SK-N-SH (cell line): ENCODE results near the gene FCN3. TPM values are rescaled to one million over a fixed set of nuclear protein-coding genes. Genes with fewer than 3 reads are reported as not detected.

Experiments used
- CTCF ChIA-PET: fragments of 300-600, 350-600 bp; formaldehyde crosslinking; extraction: SDS; loops from one replicate; lab custom pipeline; 2021; lab: Yijun Ruan, JAX
- POLR2A ChIA-PET: fragments of 350-600 bp; sonication (Branson Sonifier 250); formaldehyde crosslinking; extraction: SDS; loops from one replicate; lab custom pipeline; 2020; ENCODE audit warnings: antibody characterized with exemption, inconsistent platforms; lab: Yijun Ruan, JAX
- DNase-seq: peaks from one replicate; pipeline ENCODE4 v3.0.0; 2012
- H2AFZ ChIP-seq: fragments of 200-600 bp; sonication (generic); 2 replicates; pipeline ENCODE4 v1.8.1; 2016; ENCODE audit warnings: antibody characterized with exemption, mild to moderate bottlenecking, low read depth
- H3F3A ChIP-seq: fragments of 200-600 bp; sonication (generic); replicated peaks from 2 replicates; pipeline ENCODE3; 2016; ENCODE audit warnings: antibody characterized with exemption, mild to moderate bottlenecking; ENCODE audit not compliant: insufficient read depth
- H3K27ac ChIP-seq, 2 experiments: fragments of 200-500 bp in 1 of 2; fragments of 200-600 bp in 1 of 2; sonication (Bioruptor generic) in 1 of 2; sonication (generic), shearing (Covaris generic) in 1 of 2; 2 replicates each; pipeline versions ENCODE4 v1.5.1 to v1.6.1; 2014 to 2016; ENCODE audit warnings: low read depth in 2 of 2, inconsistent platforms in 1 of 2, low read length in 1 of 2, mild to moderate bottlenecking in 1 of 2, mixed read lengths in 1 of 2
- H3K27me3 ChIP-seq: fragments of 200-600 bp; sonication (generic), shearing (Covaris generic); 2 replicates; pipeline ENCODE4 v1.6.1; 2016; ENCODE audit warnings: mixed run types; ENCODE audit not compliant: insufficient read depth
- H3K36me3 ChIP-seq, 2 experiments: fragments of 200-500 bp in 1 of 2; fragments of 200-600 bp in 1 of 2; sonication (Bioruptor generic) in 1 of 2; sonication (generic) in 1 of 2; replicated peaks in 1 of 2; 2 replicates each; pipeline versions ENCODE3 to v1.5.1; 2014 to 2016; ENCODE audit warnings: low read length in 1 of 2, mild to moderate bottlenecking in 1 of 2; ENCODE audit not compliant: insufficient read depth in 2 of 2, control insufficient read depth in 1 of 2
- H3K4me1 ChIP-seq, 2 experiments: fragments of 200-500 bp in 1 of 2; fragments of 200-600 bp in 1 of 2; sonication (Bioruptor generic) in 1 of 2; sonication (generic), shearing (Covaris generic) in 1 of 2; 2 replicates each; pipeline versions ENCODE4 v1.5.1 to v1.6.1; 2014 to 2016; ENCODE audit warnings: low read depth in 1 of 2, low read length in 1 of 2, mixed run types in 1 of 2; ENCODE audit not compliant: insufficient read depth in 2 of 2, control insufficient read depth in 1 of 2
- H3K4me2 ChIP-seq: fragments of 200-600 bp; sonication (generic), shearing (Covaris generic); 2 replicates; pipeline ENCODE4 v1.6.1; 2017; ENCODE audit warnings: mixed run types
- H3K4me3 ChIP-seq, 2 experiments: fragments of 200-500 bp in 1 of 2; fragments of 200-600 bp in 1 of 2; sonication (Bioruptor generic) in 1 of 2; sonication (generic), shearing (Covaris generic) in 1 of 2; 2 replicates each; pipeline versions ENCODE4 v1.5.1 to v1.8.1; 2014 to 2016; ENCODE audit warnings: low read depth in 2 of 2, inconsistent platforms in 1 of 2, low read length in 1 of 2, mild to moderate bottlenecking in 1 of 2, mixed read lengths in 1 of 2, moderate library complexity in 1 of 2
- H3K79me2 ChIP-seq: fragments of 200-600 bp; sonication (generic); 2 replicates; pipeline ENCODE4 v1.8.1; 2017; ENCODE audit warnings: mild to moderate bottlenecking; ENCODE audit not compliant: insufficient read depth
- H3K9ac ChIP-seq: fragments of 200-600 bp; sonication (generic); 2 replicates; pipeline ENCODE4 v1.6.1; 2017; ENCODE audit warnings: mixed run types
- H3K9me2 ChIP-seq: fragments of 200-600 bp; sonication (generic); 2 replicates; pipeline ENCODE4 v1.6.1; 2017; ENCODE audit warnings: mixed run types
- H3K9me3 ChIP-seq: fragments of 200-600 bp; sonication (generic); 2 replicates; pipeline ENCODE4 v1.6.1; 2017; ENCODE audit warnings: mixed run types, mild to moderate bottlenecking, moderate library complexity
- H4K20me1 ChIP-seq: fragments of 200-600 bp; sonication (generic); 2 replicates; pipeline ENCODE4 v1.6.1; 2017; ENCODE audit warnings: mild to moderate bottlenecking, mixed run types; ENCODE audit not compliant: insufficient read depth
- CHD2 ChIP-seq: fragments of 150-350 bp; IDR thresholded peaks from 2 replicates; pipeline ENCODE4 v1.6.1; 2018; ENCODE audit warnings: low read length; ENCODE audit not compliant: partially characterized antibody
- ELF1 ChIP-seq: IDR thresholded peaks from 2 replicates; pipeline ENCODE4 v1.4.0; 2012
- EZH2phosphoT487 ChIP-seq: fragments of 200-600 bp; sonication (generic); IDR thresholded peaks from 2 replicates; pipeline ENCODE4 v1.6.1; 2017; ENCODE audit warnings: low read depth, mixed run types, mild to moderate bottlenecking, antibody characterized with exemption, moderate library complexity, borderline replicate concordance
- RCOR1 ChIP-seq: fragments of 150-350 bp; IDR thresholded peaks from 2 replicates; pipeline ENCODE4 v1.6.1; 2017; ENCODE audit warnings: antibody characterized with exemption, low read length
- SIN3A ChIP-seq: IDR thresholded peaks from 2 replicates; pipeline ENCODE4 v1.6.1; 2012; ENCODE audit warnings: low read depth, mild to moderate bottlenecking, low read length, moderate library complexity, borderline replicate concordance
- TAF1 ChIP-seq: IDR thresholded peaks from 2 replicates; pipeline ENCODE4 v1.6.1; 2012; ENCODE audit warnings: low read depth, mild to moderate bottlenecking, low read length, moderate library complexity, borderline replicate concordance
- TEAD4 ChIP-seq: IDR thresholded peaks from 2 replicates; pipeline ENCODE4 v1.4.0; 2012; ENCODE audit warnings: mild to moderate bottlenecking, borderline replicate concordance; ENCODE audit not compliant: insufficient read depth
- USF1 ChIP-seq: IDR thresholded peaks from 2 replicates; pipeline ENCODE4 v1.4.0; 2012; ENCODE audit warnings: low read depth, borderline replicate concordance
- USF2 ChIP-seq: fragments of 150-350 bp; IDR thresholded peaks from 2 replicates; pipeline ENCODE4 v1.6.1; 2017; ENCODE audit warnings: antibody characterized with exemption, low read length, low read depth, borderline replicate concordance
- YY1 ChIP-seq: IDR thresholded peaks from 2 replicates; pipeline ENCODE4 v1.4.0; 2012; ENCODE audit warnings: low read depth, mild to moderate bottlenecking
- WGBS: methylation state at CpG from one replicate; pipeline ENCODE4 v1.1.6; 2017; ENCODE audit warnings: low lambda C conversion rate; 5-methylcytosine and 5-hydroxymethylcytosine counted together
- polyA plus RNA-seq, 3 experiments: library from polyadenylated mRNA; depleted of rRNA; stranded (reverse); fragments of >200 nt; gene quantifications; 2 replicates each; pipeline ENCODE4 v1.2.3, GENCODE V29; 2012
- TF ChIP-seq, protein P1 (sequence below): IDR thresholded peaks from 2 replicates; pipeline ENCODE4; 2012

The FCN3 gene
- polyA plus RNA-seq, 1 of the 3 experiments (the other 2 are of a cell fraction), result not detected

- H3K9ac ChIP-seq, result no peak overlapping the region
- H3K36me3 ChIP-seq, result peaks cover under 1 to 29% of the 10 kb centered on the region in 2 experiments
- no peaks in the 10 kb centered on the region for H3K9me3 ChIP-seq
- ChIA-PET CTCF (interaction anchor here (2.0 to 2.5 kb wide), 3 partner anchors 28 to 64 kb away, joined by 5 to 10 read pairs (median 9); partner anchors contain the start of gene GPR3), POLR2A (no interaction called here)
- H3K79me2 ChIP-seq, result peaks cover 9% of the 10 kb centered on the region; the same call in 1 of the 2 replicates
- WGBS, result 97% methylated on average over 21 of the region's 21 CpGs
- H3K27ac ChIP-seq, result no peak overlapping the region
- H4K20me1 ChIP-seq, result no peaks in the 10 kb centered on the region
- DNase-seq, result no peak
- no peak overlapping the region for H2AFZ ChIP-seq
- peaks cover 0 to 14% of the 10 kb centered on the region in 2 experiments; a peak in 1 of 4 replicates for H3K4me1 ChIP-seq
- TF ChIP-seq YY1 (no peak), USF2 (no peak), CHD2 (no peak)
- TF ChIP-seq, protein P1, sequence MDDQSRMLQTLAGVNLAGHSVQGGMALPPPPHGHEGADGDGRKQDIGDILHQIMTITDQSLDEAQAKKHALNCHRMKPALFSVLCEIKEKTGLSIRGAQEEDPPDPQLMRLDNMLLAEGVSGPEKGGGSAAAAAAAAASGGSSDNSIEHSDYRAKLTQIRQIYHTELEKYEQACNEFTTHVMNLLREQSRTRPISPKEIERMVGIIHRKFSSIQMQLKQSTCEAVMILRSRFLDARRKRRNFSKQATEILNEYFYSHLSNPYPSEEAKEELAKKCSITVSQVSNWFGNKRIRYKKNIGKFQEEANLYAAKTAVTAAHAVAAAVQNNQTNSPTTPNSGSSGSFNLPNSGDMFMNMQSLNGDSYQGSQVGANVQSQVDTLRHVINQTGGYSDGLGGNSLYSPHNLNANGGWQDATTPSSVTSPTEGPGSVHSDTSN, result no peak
- no peaks in the 10 kb centered on the region for H3K9me2 ChIP-seq
- no peak overlapping the region for H3K4me3 ChIP-seq
- H3K4me2 ChIP-seq, result no peak overlapping the region
- no peaks in the 10 kb centered on the region for H3K27me3 ChIP-seq
- no peaks in the 10 kb centered on the region for H3F3A ChIP-seq
Measured at GRCh38 chr1:27361044-27361402, 13.6 kb downstream of the FCN3 start.

DNA sequence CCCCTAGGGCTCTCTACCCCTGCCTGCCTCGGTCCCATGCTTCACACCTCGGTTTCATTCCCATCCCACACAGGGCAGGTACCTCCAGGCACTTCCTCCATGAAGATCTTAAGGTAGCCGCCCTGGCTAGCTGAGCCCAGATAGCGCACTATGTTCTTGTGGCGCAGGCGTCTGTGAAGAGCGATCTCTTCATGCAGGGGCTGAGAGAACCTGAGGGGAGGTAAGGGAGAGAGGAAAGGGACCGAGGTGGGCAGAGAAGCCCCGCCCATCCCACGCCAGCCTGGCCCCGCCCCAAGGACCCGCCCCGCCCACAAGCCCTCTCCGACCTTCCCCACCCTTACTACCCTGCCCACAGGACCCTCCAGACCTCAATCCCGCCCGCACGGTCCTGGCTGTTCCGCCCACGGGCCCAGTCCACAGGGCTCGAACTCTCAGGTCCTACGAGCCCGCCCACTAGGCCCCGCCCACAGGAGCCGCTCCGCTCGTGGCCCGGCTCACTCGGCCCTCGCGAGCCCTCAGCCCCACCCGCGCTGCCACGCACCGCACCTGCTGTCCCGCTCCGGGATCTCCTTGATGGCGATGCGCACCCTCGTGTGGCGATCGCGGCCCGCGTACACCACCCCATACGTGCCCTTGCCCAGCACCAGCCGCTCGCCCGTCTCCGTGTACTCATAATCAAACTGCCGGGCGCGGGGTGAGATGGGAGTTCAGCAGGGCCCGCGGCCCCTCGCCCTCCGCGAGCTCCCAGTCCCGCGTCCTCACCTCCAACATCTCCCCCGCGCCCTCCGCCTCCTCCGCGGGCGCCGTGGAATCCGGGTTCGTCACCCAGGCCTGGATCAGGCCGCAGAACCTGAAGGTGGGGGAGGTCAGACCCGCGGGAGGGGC lies 14.2 kb downstream of the FCN3 start:
- Histone ChIP-seq H3K79me2 (peaks cover 9% of the 10 kb centered on the region; the same call in 1 of the 2 replicates), H3K9me3 (no peaks in the 10 kb centered on the region), H3K9me2 (no peaks in the 10 kb centered on the region), H3K27ac (no peak overlapping the region), H3K36me3 (peaks cover 4 to 32% of the 10 kb centered on the region in 2 experiments), H3F3A (no peaks in the 10 kb centered on the region), H2AFZ (no peak overlapping the region), H4K20me1 (no peaks in the 10 kb centered on the region), H3K4me1 (peaks cover 0 to 14% of the 10 kb centered on the region in 2 experiments; a peak in 1 of 4 replicates), H3K4me3 (no peak overlapping the region), H3K27me3 (no peaks in the 10 kb centered on the region), H3K9ac (no peak overlapping the region), H3K4me2 (no peak overlapping the region)
- ChIA-PET CTCF (interaction anchor here (0.7 to 12.3 kb wide), 6 partner anchors 11 to 618 kb away, joined by 3 to 219 read pairs (median 17); no protein-coding TSS in a partner anchor), POLR2A (no interaction called here)
- TF ChIP-seq RCOR1 (no peak), SIN3A (no peak), EZH2phosphoT487 (no peak), ELF1 (no peak), CHD2 (no peak), TEAD4 (no peak), TAF1 (no peak), USF1 (no peak)
- no peak for DNase-seq
- WGBS, result 95% methylated on average over 68 of the region's 71 CpGs
